PC-9 (cell line): ENCODE results near the gene OPA1. TPM values are rescaled to one million over a fixed set of nuclear protein-coding genes. Genes with fewer than 3 reads are reported as not detected.

Experiments
- BruUV-seq: library from RNA; stranded (reverse); fragments of 400-500 nt; replicated peaks from 2 replicates; lab custom pipeline; 2021; lab: Mats Ljungman, UMichigan
- CTCF ChIA-PET: fragments of 300-600 bp; sonication (Branson Sonifier 250); formaldehyde crosslinking; loops from one replicate; lab custom pipeline; 2022; ENCODE audit warnings: antibody characterized with exemption; lab: Charles Lee
- POLR2A ChIA-PET: fragments of 300-600 bp; sonication (Branson Sonifier 250); formaldehyde crosslinking; loops from one replicate; lab custom pipeline; 2022; ENCODE audit warnings: antibody characterized with exemption; ENCODE audit not compliant: unreplicated experiment; lab: Charles Lee
- DNase-seq, 2 experiments: peaks; one replicate each; pipeline versions ENCODE4 v3.0.0 to v3.0.0-alpha.2; 2015 to 2022; ENCODE audit warnings: mixed read lengths in 1 of 2
- H2AFZ ChIP-seq: fragments of 200-600 bp; sonication (generic); 2 replicates; pipeline ENCODE4 v1.8.1; 2017; ENCODE audit warnings: antibody characterized with exemption
- H3F3A ChIP-seq: fragments of 200-600 bp; sonication (generic); 2 replicates; pipeline ENCODE4 v1.8.1; 2017; ENCODE audit warnings: antibody characterized with exemption, mild to moderate bottlenecking, low read depth; ENCODE audit not compliant: insufficient read depth
- H3K27ac ChIP-seq: fragments of 200-600 bp; sonication (generic); 2 replicates; pipeline ENCODE4 v1.6.1; 2016; ENCODE audit warnings: mixed run types
- H3K27me3 ChIP-seq: fragments of 200-600 bp; sonication (generic); 2 replicates; pipeline ENCODE4 v1.6.1; 2016; ENCODE audit warnings: low read depth, mixed run types; ENCODE audit not compliant: insufficient read depth
- H3K36me3 ChIP-seq: fragments of 200-600 bp; sonication (generic); 2 replicates; pipeline ENCODE4 v1.6.1; 2016; ENCODE audit warnings: low read depth, mixed run types
- H3K4me1 ChIP-seq: fragments of 200-600 bp; sonication (generic); replicated peaks from 2 replicates; pipeline ENCODE4 v1.6.1; 2016; ENCODE audit warnings: mixed run types; ENCODE audit not compliant: insufficient read depth
- H3K4me2 ChIP-seq: fragments of 200-600 bp; sonication (generic); 2 replicates; pipeline ENCODE4 v1.6.1; 2017; ENCODE audit warnings: mixed run types
- H3K4me3 ChIP-seq: fragments of 200-600 bp; sonication (generic); 2 replicates; pipeline ENCODE4 v1.6.1; 2016; ENCODE audit warnings: mixed run types
- H3K79me2 ChIP-seq: fragments of 200-600 bp; sonication (generic); 2 replicates; pipeline ENCODE4 v1.6.1; 2017; ENCODE audit warnings: low read depth, mixed run types
- H3K9me2 ChIP-seq: fragments of 200-600 bp; sonication (generic); 2 replicates; pipeline ENCODE4 v1.8.1; 2017; ENCODE audit warnings: mild to moderate bottlenecking; ENCODE audit not compliant: insufficient read depth
- H3K9me3 ChIP-seq: fragments of 200-600 bp; sonication (generic); 2 replicates; pipeline ENCODE4 v1.8.1; 2016; ENCODE audit warnings: low read depth; ENCODE audit not compliant: insufficient read depth
- H4K20me1 ChIP-seq: fragments of 200-600 bp; sonication (generic); 2 replicates; pipeline ENCODE4 v1.8.1; 2017; ENCODE audit not compliant: insufficient read depth
- CTCF ChIP-seq: fragments of 200-600 bp; sonication (generic); conservative IDR thresholded peaks from 2 replicates; pipeline ENCODE4 v1.6.1; 2017; ENCODE audit warnings: mixed run types, antibody characterized with exemption, mild to moderate bottlenecking, moderate library complexity
- EZH2 ChIP-seq: fragments of 200-600 bp; sonication (generic); IDR thresholded peaks from 2 replicates; pipeline ENCODE4 v1.8.0; 2017; ENCODE audit warnings: antibody characterized with exemption, low read depth
- intact Hi-C: fragments of 100-400 bp; cut with micrococcal nuclease; formaldehyde crosslinking; loops from one replicate; pipeline ENCODE4 v1.10.0; 2022; ENCODE audit not compliant: unreplicated experiment
- total RNA-seq: library from RNA; stranded (reverse); gene quantifications from 2 replicates; pipeline ENCODE4 v1.2.3, GENCODE V29; 2021

The OPA1 gene
- total RNA-seq, 1 experiment from 2014 or later: 120 TPM

DNA sequence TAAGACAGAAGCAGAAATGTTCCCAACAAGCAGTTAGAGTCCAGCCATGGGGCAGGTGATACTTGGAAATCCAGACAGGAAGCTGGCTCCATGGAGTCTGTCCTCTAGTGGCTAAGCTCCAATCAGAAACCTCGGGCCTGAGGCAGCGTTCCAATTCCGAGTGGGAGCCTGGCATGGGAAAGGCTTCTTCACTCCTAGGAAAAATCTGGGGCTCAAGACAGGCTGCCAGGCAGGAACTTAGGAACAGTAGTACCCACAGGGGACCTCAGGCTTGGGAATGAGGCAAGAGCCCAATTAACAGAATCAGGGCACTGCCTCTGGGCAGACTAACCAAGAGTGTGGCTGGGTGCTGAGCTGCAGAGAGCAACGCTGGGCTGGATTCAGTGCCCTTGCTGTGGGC lies 32.1 kb upstream of the OPA1 start:
- ChIA-PET POLR2A (no interaction called here), CTCF (no interaction called here)
- Histone ChIP-seq H3K4me1 (no peaks in the 10 kb centered on the region), H3F3A (no peaks in the 10 kb centered on the region), H3K27me3 (no peaks in the 10 kb centered on the region), H3K9me3 (no peaks in the 10 kb centered on the region), H2AFZ (no peak overlapping the region), H3K4me2 (no peak overlapping the region), H3K9me2 (no peaks in the 10 kb centered on the region), H3K4me3 (no peak overlapping the region), H4K20me1 (no peaks in the 10 kb centered on the region), H3K36me3 (no peaks in the 10 kb centered on the region), H3K27ac (no peak overlapping the region), H3K79me2 (no peaks in the 10 kb centered on the region)
- no peak for DNase-seq
- intact Hi-C loops: no loop called here
- TF ChIP-seq CTCF (no peak), EZH2 (no peak)
- BruUV-seq: no TSS peak

DNA sequence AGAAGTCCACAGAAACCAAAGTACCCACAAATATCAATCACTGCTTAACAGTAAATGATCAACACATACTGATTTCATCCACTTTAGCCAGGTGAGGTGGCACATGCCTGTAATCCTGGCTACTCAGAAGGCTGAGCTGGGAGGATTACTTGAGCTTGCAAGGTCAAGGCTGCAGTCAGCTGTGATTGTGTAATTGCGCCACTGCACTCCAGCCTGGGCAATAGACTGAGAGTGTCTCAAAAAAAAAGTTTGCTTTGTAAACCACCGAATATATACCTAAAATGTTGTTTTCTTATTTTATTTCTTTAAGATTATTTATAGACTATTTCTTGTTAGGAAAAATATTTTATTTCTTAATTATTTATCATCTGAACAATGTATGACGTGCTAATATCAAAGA lies 29.6 kb upstream of the OPA1 start:
- H3K27ac ChIP-seq: no peak overlapping the region
- no peak for DNase-seq
- ChIA-PET CTCF (no interaction called here), POLR2A (no interaction called here)
- no peaks in the 10 kb centered on the region for H3K79me2 ChIP-seq
- no TSS peak for BruUV-seq
- no peaks in the 10 kb centered on the region for H3K9me2 ChIP-seq
- no peaks in the 10 kb centered on the region for H3K27me3 ChIP-seq
- no peak overlapping the region for H3K4me2 ChIP-seq
- H3K4me3 ChIP-seq: no peak overlapping the region
- H4K20me1 ChIP-seq: no peaks in the 10 kb centered on the region
- TF ChIP-seq EZH2 (no peak), CTCF (no peak)
- no peaks in the 10 kb centered on the region for H3K4me1 ChIP-seq
- H3K36me3 ChIP-seq: no peaks in the 10 kb centered on the region
- no peaks in the 10 kb centered on the region for H3F3A ChIP-seq
- H3K9me3 ChIP-seq: no peaks in the 10 kb centered on the region
- peak overlapping the region; percentile 40; the same call in 1 of the 2 replicates for H2AFZ ChIP-seq
- intact Hi-C loops: no loop called here

- Histone ChIP-seq H3K27ac (no peak overlapping the region), H2AFZ (no peak overlapping the region), H3K4me3 (no peak overlapping the region), H3K27me3 (no peaks in the 10 kb centered on the region), H3F3A (no peaks in the 10 kb centered on the region), H3K79me2 (no peaks in the 10 kb centered on the region), H3K4me1 (no peaks in the 10 kb centered on the region), H3K4me2 (no peak overlapping the region), H3K36me3 (no peaks in the 10 kb centered on the region), H3K9me3 (no peaks in the 10 kb centered on the region), H4K20me1 (no peaks in the 10 kb centered on the region), H3K9me2 (no peaks in the 10 kb centered on the region)
- no peak for DNase-seq
- BruUV-seq: no TSS peak
- intact Hi-C loops: loop anchor here (2.0 kb wide), 1 partner anchor 103 kb away; no protein-coding TSS in a partner anchor
- POLR2A ChIA-PET: no interaction called here
- TF ChIP-seq EZH2 (no peak), CTCF (no peak; the same call in 1 of the 2 replicates)
- CTCF ChIA-PET: no interaction called here
These were observed 29.0 kb upstream of the OPA1 start for GRCh38 chr3:193564012-193564411.
